H1 (cell line): Measurements from ENCODE around the gene TAF4. TPM values are rescaled to one million over a fixed set of nuclear protein-coding genes. Genes with fewer than 3 reads are reported as not detected.

Experiments used
- CTCF ChIA-PET: fragments of 300-600 bp; sonication (Branson Sonifier 250); formaldehyde crosslinking; loops from one replicate; lab custom pipeline; 2021; ENCODE audit not compliant: partially characterized antibody; lab: Charles Lee
- POLR2A ChIA-PET: fragments of 300-600 bp; sonication (Branson Sonifier 250); formaldehyde crosslinking; loops from one replicate; lab custom pipeline; 2021; ENCODE audit warnings: inconsistent platforms; ENCODE audit not compliant: partially characterized antibody; lab: Charles Lee
- DNase-seq, 2 experiments: peaks; one replicate each; pipeline versions ENCODE4 v3.0.0 to v3.0.0-alpha.2; 2010 to 2022; ENCODE audit warnings: low spot score in 2 of 2, low read depth in 1 of 2, mixed read lengths in 1 of 2
- FAIRE-seq: peaks from 2 replicates; lab custom pipeline; 2011; peaks lifted over from hg19 to GRCh38; lab: Jason Lieb, UNC
- H2AFZ ChIP-seq: 2 replicates; pipeline ENCODE4 v1.8.1; 2012; ENCODE audit warnings: low read length, inconsistent platforms
- H2AK5ac ChIP-seq: 2 replicates; pipeline ENCODE4 v1.6.1; 2013; ENCODE audit warnings: low read depth, low read length
- H2BK120ac ChIP-seq: replicated peaks from 2 replicates; pipeline ENCODE3; 2013; ENCODE audit warnings: low read depth, low read length, inconsistent platforms
- H2BK12ac ChIP-seq: 2 replicates; pipeline ENCODE4 v1.6.1; 2013; ENCODE audit warnings: low read depth, low read length
- H2BK15ac ChIP-seq: 2 replicates; pipeline ENCODE4 v1.6.1; 2013; ENCODE audit warnings: low read length
- H2BK20ac ChIP-seq: 2 replicates; pipeline ENCODE4 v1.6.1; 2013; ENCODE audit warnings: low read length
- H2BK5ac ChIP-seq: 2 replicates; pipeline ENCODE4 v1.6.1; 2013; ENCODE audit warnings: low read depth, low read length
- H3K14ac ChIP-seq: 2 replicates; pipeline ENCODE4 v1.6.1; 2013; ENCODE audit warnings: inconsistent platforms; ENCODE audit not compliant: insufficient read length
- H3K18ac ChIP-seq: 2 replicates; pipeline ENCODE4 v1.6.1; 2013; ENCODE audit warnings: low read length; ENCODE audit errors: extremely low read depth
- H3K23ac ChIP-seq: 2 replicates; pipeline ENCODE4 v1.6.1; 2013; ENCODE audit warnings: inconsistent platforms; ENCODE audit not compliant: insufficient read length
- H3K23me2 ChIP-seq: 2 replicates; pipeline ENCODE4 v1.6.1; 2013; ENCODE audit warnings: low read depth, low read length
- H3K27ac ChIP-seq: 2 replicates; pipeline ENCODE4 v1.6.1; 2011; ENCODE audit warnings: low read depth, low read length, inconsistent platforms
- H3K27me3 ChIP-seq, 4 experiments: replicated peaks in 1 of 4; 1 replicate in 1 of 4; 2 replicates in 3 of 4; pipeline versions ENCODE4 v1.6.1 to v1.8.1; 2011 to 2013; ENCODE audit warnings: low read length in 3 of 4, mild to moderate bottlenecking in 3 of 4, inconsistent platforms in 2 of 4, mixed read lengths in 2 of 4, moderate library complexity in 1 of 4; ENCODE audit not compliant: control insufficient read depth in 3 of 4, insufficient read depth in 3 of 4; ENCODE audit errors: extremely low read depth in 1 of 4
- H3K36me3 ChIP-seq, 4 experiments: 2 replicates each; pipeline versions ENCODE4 v1.6.1 to v1.8.1; 2011 to 2013; ENCODE audit warnings: mild to moderate bottlenecking in 4 of 4, low read length in 3 of 4, moderate library complexity in 2 of 4, control low read depth in 1 of 4, inconsistent platforms in 1 of 4; ENCODE audit not compliant: insufficient read depth in 4 of 4, control insufficient read depth in 2 of 4
- H3K4ac ChIP-seq: replicated peaks from 2 replicates; pipeline ENCODE3; 2013; ENCODE audit warnings: low read length, low read depth, mixed read lengths, inconsistent platforms; ENCODE audit not compliant: insufficient read length
- H3K4me1 ChIP-seq, 4 experiments: replicated peaks in 1 of 4; 1 replicate in 1 of 4; 2 replicates in 3 of 4; pipeline versions ENCODE4 v1.6.1 to v1.8.1; 2011 to 2013; ENCODE audit warnings: low read length in 3 of 4, inconsistent platforms in 2 of 4, mixed read lengths in 1 of 4; ENCODE audit not compliant: insufficient read depth in 4 of 4, control insufficient read depth in 3 of 4
- H3K4me2 ChIP-seq, 2 experiments: 2 replicates each; pipeline versions ENCODE4 v1.6.1 to v1.8.1; 2011 to 2013; ENCODE audit warnings: low read depth in 2 of 2, low read length in 2 of 2, control low read depth in 1 of 2, inconsistent platforms in 1 of 2, mild to moderate bottlenecking in 1 of 2; ENCODE audit not compliant: insufficient read depth in 1 of 2
- H3K4me3 ChIP-seq, 4 experiments: fragments of 200-600, 300-600 bp in 1 of 4; sonication (generic), shearing (Covaris generic), sonication (Bioruptor Twin) in 1 of 4; 2 replicates each; pipeline versions ENCODE4 v1.5.1 to v1.8.1; 2011 to 2016; ENCODE audit warnings: low read length in 4 of 4, low read depth in 3 of 4, control low read depth in 2 of 4, inconsistent platforms in 2 of 4, mild to moderate bottlenecking in 2 of 4, mixed read lengths in 1 of 4, moderate library complexity in 1 of 4; ENCODE audit not compliant: insufficient read depth in 2 of 4; ENCODE audit errors: extremely low read depth in 1 of 4
- H3K56ac ChIP-seq: replicated peaks from 2 replicates; pipeline ENCODE3; 2013; ENCODE audit warnings: low read depth, mild to moderate bottlenecking, mixed read lengths, low read length, inconsistent platforms; ENCODE audit not compliant: insufficient read length
- H3K79me1 ChIP-seq: 2 replicates; pipeline ENCODE4 v1.6.1; 2013; ENCODE audit warnings: low read depth, low read length, control low read depth
- H3K79me2 ChIP-seq, 2 experiments: 2 replicates each; pipeline versions ENCODE4 v1.6.1 to v1.8.1; 2012 to 2013; ENCODE audit warnings: low read length in 2 of 2, mild to moderate bottlenecking in 2 of 2, inconsistent platforms in 1 of 2; ENCODE audit not compliant: insufficient read depth in 2 of 2, control insufficient read depth in 1 of 2
- H3K9ac ChIP-seq, 4 experiments: replicated peaks in 1 of 4; 1 replicate in 1 of 4; 2 replicates in 3 of 4; pipeline versions ENCODE4 v1.6.1 to v1.8.1; 2011 to 2013; ENCODE audit warnings: low read depth in 3 of 4, low read length in 3 of 4, control low read depth in 2 of 4, mild to moderate bottlenecking in 2 of 4, moderate library complexity in 2 of 4, inconsistent platforms in 1 of 4; ENCODE audit errors: extremely low read depth in 1 of 4
- H3K9me3 ChIP-seq, 2 experiments: 2 replicates each; pipeline versions ENCODE4 v1.6.1 to v1.8.1; 2012 to 2013; ENCODE audit warnings: mild to moderate bottlenecking in 2 of 2, moderate library complexity in 2 of 2, control low read depth in 1 of 2, inconsistent platforms in 1 of 2, low read depth in 1 of 2, low read length in 1 of 2, mixed read lengths in 1 of 2; ENCODE audit not compliant: insufficient read depth in 2 of 2
- H4K20me1 ChIP-seq, 2 experiments: replicated peaks in 1 of 2; 2 replicates each; pipeline versions ENCODE3 to v1.8.1; 2011 to 2013; ENCODE audit warnings: inconsistent platforms in 2 of 2, low read length in 2 of 2, mild to moderate bottlenecking in 1 of 2; ENCODE audit not compliant: insufficient read depth in 2 of 2, control insufficient read depth in 1 of 2
- H4K5ac ChIP-seq: 2 replicates; pipeline ENCODE4 v1.6.1; 2013; ENCODE audit warnings: low read length, low read depth, mixed read lengths, inconsistent platforms; ENCODE audit not compliant: insufficient read length
- H4K8ac ChIP-seq: 2 replicates; pipeline ENCODE4 v1.8.0; 2013; ENCODE audit warnings: mild to moderate bottlenecking, moderate library complexity, low read length, inconsistent platforms; ENCODE audit not compliant: insufficient read depth; ENCODE audit errors: extremely low read depth
- H4K91ac ChIP-seq: replicated peaks from 2 replicates; pipeline ENCODE3; 2013; ENCODE audit warnings: low read length, mixed read lengths, inconsistent platforms; ENCODE audit not compliant: insufficient read length
- EZH2 ChIP-seq: fragments of 200-600 bp; sonication (generic); IDR thresholded peaks from 2 replicates; pipeline ENCODE4 v1.7.1; 2012; ENCODE audit warnings: low read depth, mild to moderate bottlenecking, moderate library complexity, low read length, inconsistent platforms; ENCODE audit not compliant: severe bottlenecking
- GABPA ChIP-seq: IDR thresholded peaks from 2 replicates; pipeline ENCODE4 v1.6.1; 2011; ENCODE audit warnings: mild to moderate bottlenecking, low read length, moderate library complexity, borderline replicate concordance; ENCODE audit not compliant: insufficient read depth
- RAD21 ChIP-seq, 2 experiments: IDR thresholded peaks in 1 of 2; conservative IDR thresholded peaks in 1 of 2; 2 replicates each; pipeline ENCODE4 v1.6.1; 2011; ENCODE audit warnings: low read depth in 2 of 2, low read length in 2 of 2, improper control_type of control experiment in 1 of 2, inconsistent platforms in 1 of 2, mild to moderate bottlenecking in 1 of 2, moderate library complexity in 1 of 2
- RXRA ChIP-seq: IDR thresholded peaks from 2 replicates; pipeline ENCODE4 v1.6.1; 2011; ENCODE audit warnings: low read depth, mild to moderate bottlenecking, low read length, moderate library complexity; ENCODE audit not compliant: insufficient read depth
- SRF ChIP-seq: IDR thresholded peaks from 2 replicates; pipeline ENCODE4 v1.6.1; 2011; ENCODE audit warnings: mild to moderate bottlenecking, low read depth, low read length, moderate library complexity
- WGBS, 2 experiments: shearing (Covaris generic) in 1 of 2; methylation state at CpG; one replicate each; pipeline versions ENCODE4 v1.1.6 to v1.1.7; 2013 to 2015; ENCODE audit warnings: low lambda C conversion rate in 2 of 2, mixed read lengths in 2 of 2, inconsistent platforms in 1 of 2, low coverage in 1 of 2, missing lambda C conversion rate in 1 of 2; ENCODE audit not compliant: insufficient replicate concordance in 2 of 2, insufficient coverage in 1 of 2, insufficient read length in 1 of 2; ENCODE audit errors: extremely low coverage in 1 of 2, missing lambda C conversion rate in 1 of 2; 5-methylcytosine and 5-hydroxymethylcytosine counted together
- polyA plus RNA-seq, 7 experiments: library from polyadenylated mRNA; depleted of rRNA in 3 of 7; stranded (reverse) in 5 of 7; unstranded in 2 of 7; fragments of >200 nt in 5 of 7; fragments of 200-250 nt in 2 of 7; gene quantifications; 1 replicate in 5 of 7; 2 replicates in 1 of 7; 4 replicates in 1 of 7; pipeline versions ENCODE4 v1.2.1 to v1.2.3, GENCODE V29; 2011 to 2013; ENCODE audit warnings: missing spikeins in 2 of 7, mixed read lengths in 2 of 7
- total RNA-seq: library from RNA; stranded (reverse); fragmentation: NEBNext Ultra II Directional; extraction: Animal tissue kit (Norgen Biotek cat#: 25700); gene quantifications from 2 replicates; pipeline ENCODE4 v1.2.1, GENCODE V29; 2021
- TF ChIP-seq, protein P1 (sequence below): IDR thresholded peaks from 2 replicates; pipeline ENCODE4 v1.6.1; 2012; ENCODE audit warnings: inconsistent platforms

Gene TAF4
- total and polyA plus RNA-seq, 2 of the 8 experiments (the other 6 are each of a cell fraction or from before 2014, with no cell fraction given): 16.0 to 30.1 TPM

DNA sequence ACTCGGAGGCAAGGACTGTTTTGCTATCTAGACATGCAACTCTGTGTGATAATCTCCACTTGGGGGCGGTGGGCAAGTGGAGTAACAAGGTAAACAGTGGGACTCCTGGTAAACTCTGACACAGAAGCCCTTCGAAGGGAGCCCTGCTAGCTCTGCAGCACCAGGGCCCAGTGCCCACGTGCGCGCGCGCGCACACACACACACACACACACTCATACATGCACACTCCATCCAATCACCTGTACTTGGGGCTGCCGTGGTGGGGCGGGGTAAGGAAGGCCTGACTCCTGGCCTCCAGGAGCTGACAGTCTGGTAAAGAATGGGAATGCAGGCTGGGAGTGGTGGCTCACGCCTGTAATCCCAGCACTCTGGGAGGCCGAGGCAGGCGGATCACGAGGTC is 36.4 kb downstream of the TAF4 start:
- H2BK20ac ChIP-seq: no peak overlapping the region
- H2AFZ ChIP-seq: no peak overlapping the region
- peaks cover 19 to 94% of the 10 kb centered on the region in 2 experiments for H3K79me2 ChIP-seq
- WGBS, 2 experiments: 86% methylated on average over 15 of the region's 15 CpGs; no CpG with 5 or more reads in 1 of the 2 experiments
- no peak for FAIRE-seq
- H3K36me3 ChIP-seq: no peaks in the 10 kb centered on the region
- no peak overlapping the region for H3K14ac ChIP-seq
- H2BK12ac ChIP-seq: no peak overlapping the region
- no peaks in the 10 kb centered on the region for H3K27me3 ChIP-seq
- TF ChIP-seq, protein P1, sequence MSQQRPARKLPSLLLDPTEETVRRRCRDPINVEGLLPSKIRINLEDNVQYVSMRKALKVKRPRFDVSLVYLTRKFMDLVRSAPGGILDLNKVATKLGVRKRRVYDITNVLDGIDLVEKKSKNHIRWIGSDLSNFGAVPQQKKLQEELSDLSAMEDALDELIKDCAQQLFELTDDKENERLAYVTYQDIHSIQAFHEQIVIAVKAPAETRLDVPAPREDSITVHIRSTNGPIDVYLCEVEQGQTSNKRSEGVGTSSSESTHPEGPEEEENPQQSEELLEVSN: no peak
- TF ChIP-seq GABPA (no peak), RAD21 (IDR thresholded peaks at IDR 0.05 in 1 of 2, conservative IDR thresholded peaks at IDR 0.05 in 1 of 2; ENCODE audit: low read depth in 2 of 2, low read length in 2 of 2) (0 out of 4 replicates have a peak, but pooled peaks of 1 of the 2 experiments have one; percentile 5), RXRA (no peak), EZH2 (no peak), SRF (no peak)
- H3K4me2 ChIP-seq: no peak overlapping the region
- CTCF ChIA-PET: interaction anchor here (0.6 to 2.6 kb wide), 11 partner anchors 9 to 605 kb away, joined by 3 to 11 read pairs (median 4); no protein-coding TSS in a partner anchor
- H4K20me1 ChIP-seq: peaks cover 12 to 33% of the 10 kb centered on the region in 2 experiments
- no peak overlapping the region for H4K91ac ChIP-seq
- no peak overlapping the region for H3K4me3 ChIP-seq
- no peak overlapping the region for H4K5ac ChIP-seq
- no peak overlapping the region for H3K56ac ChIP-seq
- no peak overlapping the region for H2AK5ac ChIP-seq
- H2BK120ac ChIP-seq: no peak overlapping the region
- peaks cover 43% of the 10 kb centered on the region for H3K79me1 ChIP-seq
- no peak overlapping the region for H3K4ac ChIP-seq
- H3K18ac ChIP-seq: no peak overlapping the region
- POLR2A ChIA-PET: interaction anchor here (0.9 to 2.6 kb wide), 3 partner anchors 8 to 37 kb away, joined by 3 to 14 read pairs (median 3); no protein-coding TSS in a partner anchor
- peaks cover 2 to 22% (median 10%) of the 10 kb centered on the region in 4 experiments for H3K4me1 ChIP-seq
- H3K23me2 ChIP-seq: no peaks in the 10 kb centered on the region
- no peak overlapping the region for H3K23ac ChIP-seq
- no peak for DNase-seq
- no peak overlapping the region for H4K8ac ChIP-seq
- no peak overlapping the region for H2BK5ac ChIP-seq
- no peak overlapping the region for H2BK15ac ChIP-seq
- no peak overlapping the region for H3K9ac ChIP-seq
- no peak overlapping the region for H3K27ac ChIP-seq
- H3K9me3 ChIP-seq: no peaks in the 10 kb centered on the region
